Choroid plexus epithelial cell (primary cell): ENCODE data around the gene DCDC2C.

Experiments
- DNase-seq: peaks from one replicate; pipeline ENCODE4 v3.0.0-alpha.2; 2010; ENCODE audit warnings: low read depth
- H3K4me3 ChIP-seq: 2 replicates; pipeline ENCODE4 v1.5.1; 2011; ENCODE audit warnings: low read depth, mild to moderate bottlenecking, control low read depth, low read length, moderate library complexity
- CTCF ChIP-seq: conservative IDR thresholded peaks from 2 replicates; pipeline ENCODE4 v1.5.1; 2011; ENCODE audit warnings: low read depth, mild to moderate bottlenecking, control low read depth, inconsistent platforms, low read length, moderate library complexity

DCDC2C gene

GRCh38 chr2:3675687-3676086 is 27.7 kb upstream of the DCDC2C start:
- H3K4me3 ChIP-seq = no peak overlapping the region
- TF ChIP-seq CTCF = no peak
- DNase-seq = no peak

- DNase-seq = no peak
- H3K4me3 ChIP-seq = no peak overlapping the region
- no peak for TF ChIP-seq CTCF
These were observed 25.9 kb upstream of the DCDC2C start for GRCh38 chr2:3677436-3677835.

- TF ChIP-seq CTCF = no peak
- DNase-seq = no peak
- no peak overlapping the region for H3K4me3 ChIP-seq
These were observed 25.2 kb upstream of the DCDC2C start for GRCh38 chr2:3678212-3678611.

- no peak overlapping the region for H3K4me3 ChIP-seq
- DNase-seq = no peak
- TF ChIP-seq CTCF = no peak
These were observed 24.2 kb upstream of the DCDC2C start for GRCh38 chr2:3679180-3679579.

GRCh38 chr2:3679616-3680393 is 23.6 kb upstream of the DCDC2C start:
- TF ChIP-seq CTCF = no peak
- no peak for DNase-seq
- no peak overlapping the region for H3K4me3 ChIP-seq

GRCh38 chr2:3680548-3681345 is 22.6 kb upstream of the DCDC2C start:
- TF ChIP-seq CTCF = no peak
- no peak for DNase-seq
- H3K4me3 ChIP-seq = no peak overlapping the region

- no peak for TF ChIP-seq CTCF
- H3K4me3 ChIP-seq = no peak overlapping the region
- DNase-seq = no peak
These were observed 21.8 kb upstream of the DCDC2C start for GRCh38 chr2:3681625-3682024.
